Left ventricle myocardium superior (tissue), 1 donor: ENCODE measurements around the gene ATG4D. TPM values are rescaled to one million over a fixed set of nuclear protein-coding genes. Genes with fewer than 3 reads are reported as not detected.
"Not testable (repeated sequence)": the region's sequence is repeated elsewhere in the genome, so short reads cannot be mapped to it uniquely, and the experiment has no call there.

Experiments
- ATAC-seq: fragments of 200-7000 bp; cut with Tn5 transposase; one replicate; pipeline ENCODE4 v1.9.1; 2020; ENCODE audit warnings: mild to moderate bottlenecking, moderate library complexity
- DNase-seq: peaks from one replicate; pipeline ENCODE4 v3.0.0-alpha.2; 2020
- intact Hi-C: fragments of 100-400 bp; cut with micrococcal nuclease; formaldehyde crosslinking; loops from one replicate; pipeline ENCODE4 v1.11.0; 2022
- total RNA-seq: library from RNA; stranded (reverse); fragmentation: NEBNext Ultra II Directional; extraction: Animal tissue kit (Norgen Biotek cat#: 25700); gene quantifications from one replicate; pipeline ENCODE4 v1.2.1, GENCODE V29; 2021
- donor health status: DM: no; HTN: yes; CAD: no; lungs with severe emphysema.

ATG4D gene
- total RNA-seq, 1 donor from 2014 or later: 61.4 TPM

DNA sequence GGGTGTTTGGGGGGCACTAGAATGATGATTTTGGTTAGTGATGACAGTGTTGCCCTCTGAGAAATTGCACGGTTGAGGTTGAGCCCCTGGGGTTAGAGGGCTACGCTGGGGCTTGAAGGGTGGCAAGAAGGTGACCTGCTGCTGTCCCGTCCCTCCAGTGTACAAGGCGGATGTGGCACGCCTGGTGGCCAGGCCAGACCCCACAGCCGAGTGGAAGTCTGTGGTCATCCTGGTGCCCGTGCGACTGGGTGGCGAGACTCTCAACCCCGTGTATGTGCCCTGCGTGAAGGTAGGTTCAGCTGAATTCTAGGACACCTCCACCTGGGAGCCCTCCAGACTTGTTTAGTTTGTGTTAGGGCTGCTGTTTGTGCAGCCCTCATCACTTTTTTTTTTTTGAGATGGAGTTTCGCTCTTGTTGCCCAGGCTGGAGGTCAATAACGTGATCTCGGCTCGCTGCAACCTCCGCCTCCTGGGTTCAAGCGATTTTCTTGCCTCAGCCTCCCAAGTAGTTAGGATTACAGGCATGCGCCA, 5.1 kb downstream of the ATG4D start:
- ATAC-seq: no peak
- intact Hi-C loops: no loop called here
- DNase-seq: no peak

DNA sequence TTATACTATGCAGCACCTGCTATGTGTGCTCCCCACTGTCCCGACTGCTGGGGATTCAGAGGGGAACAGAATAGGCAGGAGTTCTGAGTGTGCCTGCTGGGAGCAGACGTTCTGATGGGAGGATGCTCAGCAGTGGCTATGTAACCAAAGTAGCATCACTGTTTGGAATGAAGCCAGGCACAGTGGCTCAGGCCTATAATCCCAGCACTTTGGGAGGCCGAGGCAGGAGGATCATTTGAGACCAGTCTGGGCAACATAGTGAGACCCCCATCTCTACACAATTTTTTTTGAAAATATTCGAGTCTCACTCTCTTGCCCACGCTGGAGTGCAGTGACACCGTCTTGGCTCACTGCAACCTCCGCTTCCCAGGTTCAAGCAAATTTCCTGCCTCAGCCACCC, 6.0 kb downstream of the ATG4D start:
- DNase-seq: no peak
- ATAC-seq: no peak
- intact Hi-C loops: no loop called here

DNA sequence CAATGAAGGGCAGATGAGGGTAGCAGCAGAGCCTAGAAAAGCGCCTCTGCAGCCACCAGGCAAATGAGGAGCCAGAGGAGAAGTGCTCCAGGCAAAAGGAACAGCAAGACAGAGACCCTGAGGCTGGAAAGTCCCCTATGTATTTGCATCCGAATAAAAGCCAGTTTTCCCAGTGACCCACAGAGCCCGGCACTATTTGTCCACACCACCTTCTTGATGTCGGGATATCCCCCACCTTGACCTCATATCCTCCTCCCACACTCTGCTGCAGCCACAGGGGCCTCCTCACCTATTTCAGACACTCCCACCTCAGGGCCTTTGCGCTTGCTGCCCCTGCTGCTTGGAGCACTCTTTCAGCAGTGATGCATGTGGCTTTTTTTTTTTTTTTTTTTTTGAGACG, 6.6 kb downstream of the ATG4D start:
- ATAC-seq: no peak
- intact Hi-C loops: no loop called here
- DNase-seq: no peak

DNA sequence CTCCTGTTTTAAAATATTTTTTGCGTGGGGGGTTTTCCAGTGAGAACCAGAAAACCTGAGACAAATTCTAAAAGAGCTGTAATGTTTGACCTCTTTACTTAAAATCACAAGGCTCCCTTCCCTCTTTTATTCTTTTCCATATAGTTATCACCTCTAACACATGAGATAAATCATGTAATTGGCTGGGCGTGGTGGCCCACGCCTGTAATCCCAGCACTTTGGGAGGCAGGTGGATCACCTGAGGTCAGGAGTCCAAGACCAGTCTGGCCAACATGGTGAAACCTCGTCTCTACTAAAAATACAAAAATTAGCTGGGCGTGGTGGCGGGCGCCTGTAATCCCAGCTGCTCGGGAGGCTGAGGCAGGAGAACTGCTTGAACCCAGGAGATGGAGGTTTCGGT, 7.3 kb downstream of the ATG4D start:
- DNase-seq, intact Hi-C loops, ATAC-seq: not testable (repeated sequence)

DNA sequence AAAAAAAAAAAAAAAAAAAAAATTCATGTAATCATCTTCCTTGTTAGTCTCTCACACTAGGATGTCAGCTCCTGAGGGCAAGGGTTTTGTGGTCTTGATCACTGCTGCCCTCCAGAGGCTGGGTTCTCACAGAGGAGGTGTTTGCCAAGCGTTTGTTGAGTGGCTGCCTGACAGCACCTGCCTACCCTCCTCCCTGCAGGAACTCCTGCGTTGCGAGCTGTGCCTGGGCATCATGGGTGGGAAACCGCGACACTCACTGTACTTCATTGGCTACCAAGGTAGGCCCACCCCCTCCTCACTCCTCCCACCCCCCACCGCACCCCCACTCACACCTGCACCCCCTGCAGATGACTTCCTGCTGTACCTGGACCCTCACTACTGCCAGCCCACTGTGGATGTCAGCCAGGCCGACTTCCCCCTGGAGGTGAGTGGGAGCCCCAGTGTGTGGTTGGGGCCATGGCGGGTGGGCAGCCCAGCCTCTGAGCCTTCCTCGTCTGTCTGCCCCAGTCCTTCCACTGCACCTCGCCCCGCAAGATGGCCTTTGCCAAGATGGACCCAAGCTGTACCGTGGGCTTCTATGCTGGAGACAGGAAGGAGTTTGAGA, 8.1 kb downstream of the ATG4D start:
- intact Hi-C loops: no loop called here
- ATAC-seq (peak; percentile 5), DNase-seq (no peak)

DNA sequence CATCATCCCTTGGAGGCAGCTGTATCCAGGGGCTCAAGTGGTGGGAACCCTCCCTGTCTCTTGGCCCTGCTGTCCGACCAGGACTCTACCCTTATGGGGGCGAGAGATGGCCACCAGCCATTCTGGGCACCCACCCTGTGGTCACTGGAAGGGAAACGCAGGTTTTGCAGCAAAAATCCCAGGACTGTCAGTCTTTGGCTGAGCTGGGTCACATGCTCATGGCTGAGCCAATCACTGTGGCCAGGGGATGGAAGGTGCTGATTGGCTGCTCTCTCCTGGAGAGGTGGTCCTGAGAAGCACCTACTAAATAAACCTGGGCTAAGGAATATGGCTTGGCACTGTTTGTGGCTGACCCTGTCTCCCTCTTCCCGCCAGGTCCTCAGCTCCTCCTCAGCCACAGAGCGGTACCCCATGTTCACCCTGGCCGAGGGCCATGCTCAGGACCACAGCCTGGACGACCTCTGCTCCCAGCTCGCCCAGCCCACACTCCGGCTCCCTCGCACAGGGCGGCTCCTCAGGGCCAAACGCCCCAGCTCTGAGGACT, 8.9 kb downstream of the ATG4D start:
- no peak for DNase-seq
- intact Hi-C loops: no loop called here
- ATAC-seq: peak; percentile 19

DNA sequence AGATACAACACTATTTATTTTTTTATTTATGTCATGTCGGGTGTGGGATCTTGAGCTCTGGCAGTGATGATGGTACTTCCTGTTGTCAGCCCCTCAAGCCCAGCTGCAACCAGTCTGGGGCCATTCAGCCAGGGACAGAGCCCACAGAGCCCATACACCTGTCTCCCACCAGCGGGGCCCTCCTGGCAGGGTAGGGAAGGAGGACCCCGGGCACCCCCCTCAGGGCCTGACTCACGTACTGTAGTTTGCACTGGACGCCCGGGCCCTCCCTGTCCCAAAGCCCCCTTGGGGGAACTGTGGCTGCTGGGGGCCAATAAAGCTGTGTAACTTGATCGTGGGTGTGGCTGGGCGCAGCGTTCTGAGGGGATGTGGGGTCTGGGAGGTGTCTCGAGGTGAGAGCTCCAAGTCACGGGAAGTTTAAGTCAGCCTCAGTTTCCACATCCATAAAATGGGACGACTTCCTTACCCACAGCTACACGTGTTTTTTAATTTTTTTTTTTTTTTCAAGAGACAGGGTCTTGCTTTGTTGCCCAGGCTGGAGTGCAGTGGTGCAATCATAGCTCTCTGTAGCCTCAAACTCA, 9.5 kb downstream of the ATG4D start:
- intact Hi-C loops: no loop called here
- peak; percentile 9 for ATAC-seq
- DNase-seq: no peak

DNA sequence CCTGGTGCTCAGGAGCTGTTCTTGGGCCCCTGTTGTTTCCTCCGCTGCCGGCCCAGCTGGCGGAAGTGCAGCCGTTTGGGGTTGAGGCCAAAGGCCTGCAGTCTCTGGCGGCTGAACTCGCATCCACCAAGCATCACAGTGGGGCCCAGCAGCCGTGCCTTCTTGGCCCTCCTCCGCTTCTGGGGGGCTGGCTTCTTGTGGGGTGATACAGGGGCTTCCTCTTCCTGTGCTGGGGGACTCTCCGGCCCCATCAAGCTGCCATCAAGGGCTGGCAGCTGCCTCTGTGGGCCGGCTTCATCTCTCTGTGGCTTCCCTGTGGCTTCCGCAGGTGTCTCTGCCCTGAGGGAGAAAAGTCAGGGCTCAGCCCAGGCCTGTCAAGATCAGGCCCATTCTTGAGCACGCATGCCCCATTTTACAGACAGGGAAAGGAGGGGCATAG, 10.3 kb downstream of the ATG4D start:
- intact Hi-C loops: no loop called here
- no peak for ATAC-seq
- DNase-seq: peak; percentile 34

DNA sequence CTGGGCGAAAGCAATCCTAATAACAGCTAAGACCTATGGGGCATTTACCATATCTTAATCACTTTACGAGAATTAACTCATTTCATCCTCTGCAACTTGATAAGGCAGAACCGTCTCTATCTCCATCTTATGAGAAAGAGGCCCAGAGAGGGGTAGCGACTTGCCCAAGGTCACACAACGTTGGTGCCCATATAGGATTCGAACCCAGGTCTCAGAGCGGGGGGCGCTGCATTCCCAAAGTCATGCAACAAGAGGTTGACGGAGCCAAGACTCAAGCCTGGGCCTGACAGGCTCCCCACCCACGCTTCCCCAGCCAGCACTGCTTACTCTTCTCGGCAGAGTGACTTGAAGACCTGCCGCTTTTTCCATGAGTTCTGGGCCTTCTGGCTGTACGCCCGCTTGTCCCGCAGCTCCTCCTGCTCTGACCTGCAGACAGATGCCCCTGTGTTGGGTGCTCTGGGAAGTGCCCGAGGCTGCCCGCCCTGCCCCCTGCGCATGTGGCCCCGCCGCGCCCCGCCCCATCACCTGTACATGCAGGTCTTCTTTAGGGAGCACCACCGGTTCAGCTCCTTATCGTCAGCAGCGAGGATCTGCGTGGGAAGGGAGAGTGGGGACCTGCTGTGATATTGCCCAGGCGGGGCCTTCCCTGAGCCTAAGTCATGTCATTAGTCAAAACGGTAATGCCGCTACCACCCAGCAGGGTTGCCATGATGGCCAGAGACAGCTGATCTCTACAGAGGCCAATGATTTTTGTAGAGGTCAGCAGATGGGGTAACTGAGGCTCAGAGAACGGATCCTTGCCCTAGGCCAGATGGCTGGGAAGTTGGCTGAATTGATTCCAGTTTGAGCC, 11.3 kb downstream of the ATG4D start:
- ATAC-seq: no peak
- intact Hi-C loops: no loop called here
- DNase-seq: no peak

DNA sequence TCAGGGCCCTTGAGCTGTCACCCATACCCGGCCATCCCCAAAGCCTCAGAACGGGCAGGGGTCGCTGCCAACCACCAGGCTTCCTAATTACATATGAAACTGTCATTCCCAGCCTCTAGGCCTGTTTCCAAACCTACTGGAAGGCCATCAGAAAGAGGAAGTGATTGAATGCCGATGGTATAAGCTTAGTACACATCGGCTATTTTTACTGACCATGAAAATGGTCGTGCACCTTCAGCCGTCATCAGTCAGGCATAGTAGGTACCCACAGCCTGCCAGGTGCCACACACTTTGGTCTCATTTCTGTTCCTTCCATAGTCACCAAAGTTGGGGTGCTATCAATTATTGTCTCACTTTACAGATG, 11.9 kb downstream of the ATG4D start:
- DNase-seq (no peak), ATAC-seq (no peak)
- intact Hi-C loops: no loop called here

DNA sequence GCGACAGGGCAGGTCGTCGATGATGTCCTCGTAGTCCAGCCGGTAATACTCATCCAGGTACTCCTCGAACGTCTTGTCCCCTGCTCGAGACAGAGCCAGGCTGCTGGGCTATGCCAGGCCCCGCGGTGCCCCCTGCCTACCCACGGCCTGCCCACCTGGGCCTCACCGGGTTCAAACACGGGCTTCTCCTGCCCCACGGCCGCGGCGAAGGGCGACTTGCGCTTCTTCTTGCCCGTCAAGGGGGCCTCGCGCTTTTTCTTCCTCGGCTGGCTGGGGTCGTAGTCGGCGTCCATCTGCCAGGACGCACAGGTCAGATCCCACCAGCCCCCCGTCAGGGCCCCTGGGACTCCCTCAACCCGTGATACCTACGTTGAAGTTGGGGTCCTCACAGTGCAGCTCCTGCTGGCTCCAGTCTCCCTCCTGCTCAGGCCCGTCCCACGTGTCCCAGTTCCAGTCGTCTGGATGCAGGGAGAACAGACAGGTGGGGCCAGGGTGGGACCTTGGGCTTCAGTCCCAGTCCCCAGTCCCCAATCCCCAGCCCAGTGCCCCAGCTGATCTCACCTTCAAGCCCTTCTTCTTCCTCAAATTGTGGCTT, 14.0 kb downstream of the ATG4D start:
- intact Hi-C loops: no loop called here
- no peak for DNase-seq
- no peak for ATAC-seq

DNA sequence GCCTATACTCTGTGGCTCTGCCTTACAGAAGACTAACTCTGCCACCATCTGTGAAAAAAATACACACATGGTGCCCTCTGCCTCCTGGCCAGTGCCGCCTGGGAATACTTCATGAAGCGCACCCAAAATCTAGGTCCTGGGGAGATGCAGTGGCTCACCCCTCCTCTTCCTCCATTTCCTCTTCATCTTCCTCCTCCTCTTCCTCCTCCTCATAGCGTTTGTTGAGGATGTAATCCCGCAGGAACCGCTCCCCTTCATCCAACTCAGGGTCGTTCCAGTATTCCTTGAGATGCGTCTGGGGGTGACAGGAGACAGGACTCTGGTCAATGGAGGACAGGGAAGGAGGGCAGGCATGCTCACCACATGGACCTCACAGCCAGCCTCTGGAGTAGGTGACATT, 16.4 kb downstream of the ATG4D start:
- intact Hi-C loops: no loop called here
- ATAC-seq: no peak
- DNase-seq: no peak

DNA sequence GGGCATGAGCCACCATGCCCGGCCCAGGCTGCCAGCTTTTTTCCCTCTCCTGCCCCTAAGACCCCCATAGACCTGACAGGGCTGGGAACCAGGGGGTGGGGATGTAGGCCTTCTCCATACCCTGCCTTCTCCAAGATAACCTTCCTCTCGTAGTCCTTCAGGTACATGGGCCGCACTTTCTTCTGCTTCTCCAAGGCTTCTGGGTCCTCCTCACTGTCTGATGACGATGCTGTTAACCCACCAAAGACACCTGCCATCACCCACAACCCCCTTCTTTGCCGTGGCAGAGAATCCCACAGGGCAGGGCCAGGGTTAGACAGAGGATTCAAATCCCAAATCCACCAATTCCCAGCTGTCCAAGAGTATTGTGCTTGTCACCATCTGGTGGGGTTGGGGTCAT, 18.9 kb downstream of the ATG4D start:
- DNase-seq (no peak), ATAC-seq (no peak)
- intact Hi-C loops: no loop called here

DNA sequence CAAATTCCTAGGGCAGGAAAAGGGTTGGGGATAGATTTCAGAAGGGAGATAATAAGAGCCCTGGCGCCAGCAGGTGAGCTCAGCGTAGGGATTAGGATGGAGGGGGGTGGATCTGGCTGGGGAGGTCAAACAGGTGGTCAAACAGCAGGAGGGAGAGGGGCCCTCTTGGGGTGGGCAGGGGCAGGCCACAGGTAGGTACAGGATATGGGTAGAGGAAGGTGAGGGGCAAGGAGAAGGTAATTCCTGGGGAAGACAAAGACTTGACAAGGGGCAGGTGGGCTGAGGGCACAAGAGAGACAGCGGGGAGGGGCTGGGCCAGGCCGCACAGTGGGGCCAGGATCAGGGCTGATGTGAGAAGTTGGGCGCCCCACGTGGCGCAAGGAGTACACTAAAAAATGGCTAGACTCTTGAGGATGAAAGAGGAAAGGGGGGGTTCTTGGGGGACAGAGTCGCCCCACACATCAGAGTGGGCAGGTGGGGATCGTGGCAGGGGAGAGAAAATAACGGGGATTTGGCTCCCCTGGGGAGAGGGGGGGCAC, 21.4 kb downstream of the ATG4D start:
- DNase-seq: peak; percentile 61
- ATAC-seq: peak; percentile 3
- intact Hi-C loops: no loop called here

DNA sequence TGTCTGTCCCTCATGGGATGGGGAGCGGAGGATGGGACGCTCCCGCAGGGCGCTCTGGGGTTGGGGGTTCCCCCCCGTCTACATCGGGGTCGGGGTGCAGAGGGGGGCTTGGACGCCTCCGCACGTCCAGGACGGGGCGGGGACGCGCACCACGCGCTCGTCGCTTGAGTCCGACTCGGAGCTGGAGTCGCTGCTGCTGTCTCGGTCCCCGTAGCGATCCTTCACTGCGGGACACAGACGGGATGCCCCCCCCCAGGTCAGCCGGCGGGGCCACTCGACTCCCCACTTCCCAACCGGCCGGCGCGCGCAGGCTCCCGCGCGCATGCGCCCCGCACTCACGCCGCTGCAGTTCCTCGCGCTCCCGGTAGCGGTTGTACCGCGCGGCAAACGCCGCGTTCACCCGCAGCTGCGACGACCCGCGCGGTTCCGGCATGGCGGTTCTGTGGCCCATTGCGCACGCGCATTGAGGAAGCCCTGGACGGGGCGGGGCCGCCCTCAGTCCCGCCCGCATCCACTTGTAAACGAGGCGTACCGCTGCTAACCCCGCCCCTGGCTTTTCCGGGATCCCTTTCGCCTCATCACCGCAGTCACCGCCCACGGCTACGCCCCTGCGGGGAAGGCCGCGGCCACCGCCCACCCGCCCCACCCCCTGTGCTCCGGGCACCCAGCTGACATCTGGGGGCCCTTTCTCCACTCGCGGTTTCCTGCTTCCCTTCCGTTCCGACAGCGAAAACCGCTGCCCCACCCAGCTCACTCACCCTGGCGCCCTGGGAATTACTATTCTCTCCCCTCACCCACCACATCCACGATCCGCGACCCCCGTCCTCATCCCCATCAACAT, 22.1 kb downstream of the ATG4D start, which contains the start of gene KRI1:
Gene KRI1, minus strand, starts transcription at position 444 of the 841 bp plus-strand sequence. Its CDS starts 11 bp downstream, at position 433.
- DNase-seq: peak; percentile 99
- intact Hi-C loops: no loop called here
- peak; percentile 82 for ATAC-seq

DNA sequence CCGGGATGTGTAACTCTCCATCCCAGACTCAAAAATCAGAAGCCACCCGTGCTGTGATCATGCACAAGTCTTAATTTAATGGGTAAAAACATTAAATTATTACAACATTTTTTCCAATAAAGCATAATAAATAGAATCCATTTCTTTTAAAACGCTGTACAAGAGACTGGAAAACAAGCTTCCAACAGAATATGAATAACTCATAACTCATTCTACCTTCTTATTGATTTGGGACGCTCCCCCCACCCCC, 22.6 kb downstream of the ATG4D start:
- ATAC-seq: no peak
- intact Hi-C loops: no loop called here
- DNase-seq: no peak

DNA sequence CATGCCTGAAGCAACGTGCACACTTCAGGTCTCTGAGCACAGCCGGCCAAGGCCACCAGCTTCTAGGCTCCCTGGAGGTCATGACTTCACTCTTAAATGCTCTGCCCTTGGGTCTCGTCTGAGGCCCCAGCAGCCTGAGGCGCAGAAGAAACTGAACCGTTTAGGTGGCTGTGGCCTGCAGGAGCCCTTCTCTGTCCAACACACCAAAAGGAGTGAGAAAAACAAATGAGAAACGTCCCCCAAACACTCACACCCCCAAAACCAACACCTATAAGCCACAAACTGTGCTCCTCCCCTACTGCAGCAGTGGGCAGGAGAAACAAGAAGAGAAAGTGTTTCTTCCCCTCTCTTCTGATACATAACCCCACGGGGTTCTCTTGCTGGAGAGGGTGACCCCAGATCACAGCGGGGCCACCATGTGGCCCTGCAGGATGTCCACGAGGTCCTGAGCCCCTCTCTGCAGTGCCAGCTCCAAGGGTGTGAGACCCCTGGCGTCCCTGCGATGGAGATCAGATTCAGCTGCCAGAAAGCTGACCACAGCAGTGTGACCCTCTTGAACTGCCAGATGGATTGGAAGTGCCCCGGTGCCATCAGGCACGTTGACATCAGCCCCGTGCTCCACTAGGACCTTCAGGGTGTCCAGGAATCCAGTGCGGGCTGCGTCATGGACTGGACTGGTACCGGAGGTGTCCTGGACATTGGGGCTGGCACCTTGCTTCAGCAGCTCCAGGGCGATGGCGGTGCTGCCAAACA, 23.1 kb downstream of the ATG4D start:
- DNase-seq (peak; percentile 45), ATAC-seq (no peak)
- intact Hi-C loops: no loop called here

DNA sequence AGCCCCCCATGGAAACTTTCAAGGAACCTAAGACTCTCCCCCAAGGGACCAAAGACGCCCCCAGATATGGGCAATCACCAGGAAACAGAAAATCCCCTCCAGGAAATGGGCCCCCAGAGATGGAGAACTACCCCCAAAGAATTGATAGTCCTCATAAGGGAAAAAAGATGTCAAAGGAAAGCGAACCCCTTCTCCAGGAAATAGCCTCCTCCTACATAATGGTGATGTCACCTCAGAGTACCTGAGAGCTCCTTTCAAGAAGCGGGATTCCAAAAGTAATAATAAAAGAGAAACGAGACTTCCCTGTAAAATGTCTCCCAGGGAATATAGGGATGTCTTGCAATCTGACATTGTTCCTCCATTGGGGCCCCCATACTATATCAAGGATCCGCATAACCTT, 24.0 kb downstream of the ATG4D start:
- ATAC-seq (no peak), DNase-seq (no peak)
- intact Hi-C loops: no loop called here
